ENCODE results near the gene SELPLG.

DNA sequence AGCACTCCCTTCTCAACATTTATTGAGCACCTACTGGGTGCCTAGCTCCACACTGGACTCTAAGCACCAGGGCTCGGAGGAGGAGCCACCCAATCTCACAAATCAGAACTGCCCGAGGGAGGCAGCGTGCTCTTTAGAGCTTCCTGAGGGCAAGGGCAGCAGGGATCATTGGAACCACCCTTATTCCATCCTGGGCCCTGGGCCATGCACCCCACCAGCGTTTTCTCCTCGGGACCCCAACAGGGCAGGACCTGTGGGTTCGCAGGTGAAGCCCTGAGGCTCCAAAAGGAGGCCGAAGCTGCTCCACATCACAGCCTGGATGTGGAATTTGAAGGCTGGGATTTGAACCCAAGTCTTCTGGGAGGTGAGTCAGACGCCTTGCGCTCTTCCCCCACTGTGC is 51.2 kb downstream of the SELPLG start:
- TF ChIP-seq, protein P1, sequence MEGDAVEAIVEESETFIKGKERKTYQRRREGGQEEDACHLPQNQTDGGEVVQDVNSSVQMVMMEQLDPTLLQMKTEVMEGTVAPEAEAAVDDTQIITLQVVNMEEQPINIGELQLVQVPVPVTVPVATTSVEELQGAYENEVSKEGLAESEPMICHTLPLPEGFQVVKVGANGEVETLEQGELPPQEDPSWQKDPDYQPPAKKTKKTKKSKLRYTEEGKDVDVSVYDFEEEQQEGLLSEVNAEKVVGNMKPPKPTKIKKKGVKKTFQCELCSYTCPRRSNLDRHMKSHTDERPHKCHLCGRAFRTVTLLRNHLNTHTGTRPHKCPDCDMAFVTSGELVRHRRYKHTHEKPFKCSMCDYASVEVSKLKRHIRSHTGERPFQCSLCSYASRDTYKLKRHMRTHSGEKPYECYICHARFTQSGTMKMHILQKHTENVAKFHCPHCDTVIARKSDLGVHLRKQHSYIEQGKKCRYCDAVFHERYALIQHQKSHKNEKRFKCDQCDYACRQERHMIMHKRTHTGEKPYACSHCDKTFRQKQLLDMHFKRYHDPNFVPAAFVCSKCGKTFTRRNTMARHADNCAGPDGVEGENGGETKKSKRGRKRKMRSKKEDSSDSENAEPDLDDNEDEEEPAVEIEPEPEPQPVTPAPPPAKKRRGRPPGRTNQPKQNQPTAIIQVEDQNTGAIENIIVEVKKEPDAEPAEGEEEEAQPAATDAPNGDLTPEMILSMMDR (IDR thresholded peaks at IDR 0.05): no peak
- no peak for TF ChIP-seq POLR2A (IDR thresholded peaks at IDR 0.05)

Data from Peyer's patch (tissue), 4 donors.